Loucy (cell line): ENCODE data around the gene PKNOX2.

Experiments used
- H2AFZ ChIP-seq: fragments of 200-600 bp; sonication (generic); 2 replicates; pipeline ENCODE4 v1.6.0; 2016; ENCODE audit warnings: antibody characterized with exemption, mild to moderate bottlenecking, low read length, moderate library complexity
- H3F3A ChIP-seq: fragments of 200-600 bp; 2 replicates; pipeline ENCODE4 v1.6.0; 2016; ENCODE audit warnings: antibody characterized with exemption, low read depth, mild to moderate bottlenecking
- H3K27me3 ChIP-seq: fragments of 200-600 bp; sonication (generic); 2 replicates; pipeline ENCODE4 v1.6.1; 2014; ENCODE audit warnings: low read length, mild to moderate bottlenecking; ENCODE audit not compliant: insufficient read depth, poor library complexity, severe bottlenecking
- H3K36me3 ChIP-seq: fragments of 200-600 bp; sonication (generic); 2 replicates; pipeline ENCODE4 v1.6.1; 2016; ENCODE audit warnings: low read length; ENCODE audit not compliant: insufficient read depth
- H3K4me1 ChIP-seq: fragments of 200-600 bp; sonication (generic); 2 replicates; pipeline ENCODE4 v1.5.1; 2014; ENCODE audit warnings: low read length, mild to moderate bottlenecking; ENCODE audit not compliant: insufficient read depth, poor library complexity, severe bottlenecking
- H3K4me2 ChIP-seq: fragments of 200-600 bp; sonication (generic); 2 replicates; pipeline ENCODE4 v1.6.0; 2014; ENCODE audit warnings: antibody characterized with exemption, low read length, low read depth, mild to moderate bottlenecking; ENCODE audit not compliant: poor library complexity, severe bottlenecking
- H3K4me3 ChIP-seq: fragments of 200-600 bp; sonication (generic); 2 replicates; pipeline ENCODE4 v1.5.1; 2014; ENCODE audit warnings: low read length, mild to moderate bottlenecking, mixed read lengths; ENCODE audit not compliant: poor library complexity, severe bottlenecking
- H3K79me2 ChIP-seq: fragments of 200-600 bp; sonication (generic); 2 replicates; pipeline ENCODE4 v1.6.1; 2014; ENCODE audit warnings: low read length; ENCODE audit not compliant: insufficient read depth
- H3K9ac ChIP-seq: fragments of 200-600 bp; sonication (generic); 2 replicates; pipeline ENCODE4 v1.6.0; 2014; ENCODE audit warnings: mild to moderate bottlenecking, low read depth, low read length, moderate library complexity; ENCODE audit not compliant: poor library complexity, severe bottlenecking
- H3K9me2 ChIP-seq: fragments of 200-600 bp; sonication (generic); replicated peaks from 2 replicates; pipeline ENCODE4 v1.6.1; 2016; ENCODE audit warnings: low read depth, low read length, mixed read lengths
- H3K9me3 ChIP-seq: fragments of 200-600 bp; sonication (generic); 2 replicates; pipeline ENCODE4 v1.6.1; 2014; ENCODE audit warnings: mild to moderate bottlenecking, antibody characterized with exemption, low read length, low read depth; ENCODE audit not compliant: insufficient read depth
- H4K20me1 ChIP-seq: fragments of 200-600 bp; sonication (generic); 2 replicates; pipeline ENCODE4 v1.6.0; 2014; ENCODE audit warnings: antibody characterized with exemption, low read length, mild to moderate bottlenecking; ENCODE audit not compliant: insufficient read depth, poor library complexity, severe bottlenecking
- CTCF ChIP-seq: fragments of 200-600 bp; sonication (generic); conservative IDR thresholded peaks from 2 replicates; pipeline ENCODE4 v1.5.1; 2014; ENCODE audit warnings: mild to moderate bottlenecking, antibody characterized with exemption, low read length
- EZH2phosphoT487 ChIP-seq: fragments of 200-600 bp; IDR thresholded peaks from 2 replicates; pipeline ENCODE4 v1.6.1; 2018; ENCODE audit warnings: antibody characterized with exemption, mild to moderate bottlenecking, moderate library complexity, borderline replicate concordance

Gene PKNOX2

GRCh38 chr11:125215976-125216375 lies 51.4 kb downstream of the PKNOX2 start:
- H3K4me2 ChIP-seq = no peak overlapping the region
- H2AFZ ChIP-seq = no peak overlapping the region
- H3K9ac ChIP-seq = no peak overlapping the region
- H3K9me2 ChIP-seq = no peaks in the 10 kb centered on the region
- no peaks in the 10 kb centered on the region for H3K36me3 ChIP-seq
- no peak overlapping the region for H3K4me3 ChIP-seq
- no peaks in the 10 kb centered on the region for H3F3A ChIP-seq
- H3K79me2 ChIP-seq = no peaks in the 10 kb centered on the region
- H3K27me3 ChIP-seq = no peaks in the 10 kb centered on the region
- no peaks in the 10 kb centered on the region for H3K9me3 ChIP-seq
- no peaks in the 10 kb centered on the region for H4K20me1 ChIP-seq
- TF ChIP-seq CTCF = no peak
- TF ChIP-seq EZH2phosphoT487 = no peak
- no peaks in the 10 kb centered on the region for H3K4me1 ChIP-seq

GRCh38 chr11:125218336-125218735 lies 53.8 kb downstream of the PKNOX2 start:
- Histone ChIP-seq H3K4me2 (no peak overlapping the region), H3K9me3 (no peaks in the 10 kb centered on the region), H3K9me2 (no peaks in the 10 kb centered on the region), H3K4me3 (no peak overlapping the region), H3K4me1 (no peaks in the 10 kb centered on the region), H3K36me3 (no peaks in the 10 kb centered on the region), H3K79me2 (no peaks in the 10 kb centered on the region), H2AFZ (no peak overlapping the region), H3K27me3 (no peaks in the 10 kb centered on the region), H4K20me1 (no peaks in the 10 kb centered on the region), H3F3A (no peaks in the 10 kb centered on the region), H3K9ac (no peak overlapping the region)
- TF ChIP-seq EZH2phosphoT487 = no peak
- no peak for TF ChIP-seq CTCF

- no peaks in the 10 kb centered on the region for H3F3A ChIP-seq
- no peaks in the 10 kb centered on the region for H3K79me2 ChIP-seq
- no peak overlapping the region for H3K4me2 ChIP-seq
- no peaks in the 10 kb centered on the region for H3K36me3 ChIP-seq
- no peak overlapping the region for H3K4me3 ChIP-seq
- H3K9me3 ChIP-seq = no peaks in the 10 kb centered on the region
- no peaks in the 10 kb centered on the region for H4K20me1 ChIP-seq
- no peaks in the 10 kb centered on the region for H3K9me2 ChIP-seq
- H3K27me3 ChIP-seq = no peaks in the 10 kb centered on the region
- TF ChIP-seq EZH2phosphoT487 (no peak), CTCF (no peak)
- H3K9ac ChIP-seq = no peak overlapping the region
- no peaks in the 10 kb centered on the region for H3K4me1 ChIP-seq
- H2AFZ ChIP-seq = no peak overlapping the region
These were observed 56.9 kb downstream of the PKNOX2 start for GRCh38 chr11:125221461-125221860.
